Endothelial cell of umbilical vein (primary cell): ENCODE data around the gene ROBO2. TPM values are rescaled to one million over a fixed set of nuclear protein-coding genes. Genes with fewer than 3 reads are reported as not detected.

ENCODE experiments used
- BruUV-seq: library from RNA; stranded (reverse); fragments of 400-500 nt; replicated peaks from 2 replicates; lab custom pipeline; 2021; lab: Mats Ljungman, UMichigan
- CTCF ChIA-PET: fragments of 300-600, 350-600 bp; sonication (Branson Sonifier 250); formaldehyde crosslinking; loops from one replicate; lab custom pipeline; 2021; ENCODE audit warnings: antibody characterized with exemption, inconsistent platforms; lab: Charles Lee
- POLR2A ChIA-PET: fragments of 300-600, 350-600 bp; sonication (Branson Sonifier 250); formaldehyde crosslinking; loops from one replicate; lab custom pipeline; 2021; ENCODE audit warnings: antibody characterized with exemption, inconsistent platforms; lab: Charles Lee
- DNase-seq: peaks from one replicate; pipeline ENCODE4 v3.0.0-alpha.2; 2011; ENCODE audit warnings: low read depth, low spot score
- FAIRE-seq: peaks from 2 replicates; lab custom pipeline; 2011; peaks lifted over from hg19 to GRCh38; lab: Jason Lieb, UNC
- H2AFZ ChIP-seq: 2 replicates; pipeline ENCODE4 v1.6.0; 2012; ENCODE audit warnings: low read depth, low read length, control low read depth, inconsistent platforms
- H3K27ac ChIP-seq: 2 replicates; pipeline ENCODE4 v1.5.1; 2011; ENCODE audit warnings: low read depth, mild to moderate bottlenecking, control low read depth, low read length, moderate library complexity; ENCODE audit not compliant: insufficient read depth
- H3K27me3 ChIP-seq, 2 experiments: 2 replicates each; pipeline versions ENCODE4 v1.6.0 to v1.6.1; 2011; ENCODE audit warnings: low read length in 2 of 2, mixed read lengths in 1 of 2; ENCODE audit not compliant: control insufficient read depth in 2 of 2, insufficient read depth in 2 of 2
- H3K36me3 ChIP-seq, 2 experiments: 2 replicates in 1 of 2; 3 replicates in 1 of 2; pipeline ENCODE4 v1.5.1; 2011; ENCODE audit warnings: low read length in 2 of 2, mild to moderate bottlenecking in 1 of 2, moderate library complexity in 1 of 2; ENCODE audit not compliant: control insufficient read depth in 2 of 2, insufficient read depth in 2 of 2; ENCODE audit errors: extremely low read depth in 1 of 2
- H3K4me1 ChIP-seq: 3 replicates; pipeline ENCODE4 v1.5.1; 2011; ENCODE audit warnings: mild to moderate bottlenecking, low read length; ENCODE audit not compliant: control insufficient read depth, insufficient read depth; ENCODE audit errors: extremely low read depth
- H3K4me2 ChIP-seq: 2 replicates; pipeline ENCODE4 v1.6.1; 2011; ENCODE audit warnings: low read length, control low read depth, mixed read lengths; ENCODE audit not compliant: insufficient read depth
- H3K4me3 ChIP-seq, 3 experiments: fragments of 200-600 bp in 1 of 3; sonication (generic), shearing (Covaris generic) in 1 of 3; replicated peaks in 1 of 3; 2 replicates each; pipeline ENCODE4 v1.5.1; 2011 to 2016; ENCODE audit warnings: control low read depth in 3 of 3, low read length in 3 of 3, mild to moderate bottlenecking in 2 of 3, inconsistent platforms in 1 of 3, low read depth in 1 of 3, moderate library complexity in 1 of 3; ENCODE audit not compliant: insufficient read depth in 1 of 3
- H3K79me2 ChIP-seq: 2 replicates; pipeline ENCODE4 v1.6.0; 2012; ENCODE audit warnings: low read length, inconsistent platforms; ENCODE audit not compliant: control insufficient read depth, insufficient read depth
- H3K9ac ChIP-seq: replicated peaks from 2 replicates; pipeline ENCODE3; 2011; ENCODE audit warnings: low read length, control low read depth; ENCODE audit not compliant: insufficient read depth; ENCODE audit errors: extremely low read depth
- H3K9me1 ChIP-seq: replicated peaks from 3 replicates; pipeline ENCODE4 v1.6.0; 2011; ENCODE audit warnings: mild to moderate bottlenecking, low read length; ENCODE audit not compliant: control insufficient read depth, insufficient read depth; ENCODE audit errors: extremely low read depth
- H3K9me3 ChIP-seq: replicated peaks from 2 replicates; pipeline ENCODE4 v1.5.1; 2012; ENCODE audit warnings: low read length, inconsistent platforms; ENCODE audit not compliant: control insufficient read depth, insufficient read depth
- H4K20me1 ChIP-seq: replicated peaks from 2 replicates; pipeline ENCODE3; 2011; ENCODE audit warnings: mild to moderate bottlenecking, low read length; ENCODE audit not compliant: control insufficient read depth, insufficient read depth; ENCODE audit errors: extremely low read depth
- EZH2 ChIP-seq: IDR thresholded peaks from 2 replicates; pipeline ENCODE4 v1.6.1; 2012; ENCODE audit warnings: borderline replicate concordance, low read depth, mild to moderate bottlenecking, moderate library complexity, low read length, inconsistent platforms; ENCODE audit not compliant: severe bottlenecking
- FOS ChIP-seq: IDR thresholded peaks from 2 replicates; pipeline ENCODE4 v1.6.1; 2011; ENCODE audit warnings: mild to moderate bottlenecking, low read length, moderate library complexity, borderline replicate concordance; ENCODE audit not compliant: insufficient read depth
- GATA2 ChIP-seq: IDR thresholded peaks from 2 replicates; pipeline ENCODE4 v1.7.0; 2011; ENCODE audit warnings: low read depth, mild to moderate bottlenecking, moderate library complexity, mixed read lengths, low read length; ENCODE audit not compliant: insufficient read length, insufficient read depth
- JUN ChIP-seq: IDR thresholded peaks from 2 replicates; pipeline ENCODE4 v1.6.1; 2011; ENCODE audit warnings: borderline replicate concordance, low read depth; ENCODE audit not compliant: insufficient read length, insufficient read depth
- MYC ChIP-seq: IDR thresholded peaks from one replicate; pipeline ENCODE4 v1.6.1; 2011; ENCODE audit warnings: mild to moderate bottlenecking, low read depth, low read length
- POLR2A ChIP-seq: IDR thresholded peaks from 2 replicates; pipeline ENCODE4 v1.6.1; 2012; ENCODE audit warnings: low read depth, mild to moderate bottlenecking, control low read depth, low read length
- POLR2AphosphoS5 ChIP-seq: IDR thresholded peaks from 2 replicates; pipeline ENCODE4 v1.6.1; 2012; ENCODE audit warnings: low read depth, mild to moderate bottlenecking, control low read depth, low read length, moderate library complexity; ENCODE audit not compliant: insufficient read depth
- dilution Hi-C: fragments of 300-500 bp; cut with MboI; formaldehyde crosslinking; loops from one replicate; pipeline ENCODE4 v1.15.0; 2019; ENCODE audit warnings: low sequenced_read_pairs; ENCODE audit not compliant: extremely low pct_ligation_motif_present
- intact Hi-C: fragments of 100-400 bp; cut with micrococcal nuclease; formaldehyde crosslinking; loops from one replicate; pipeline ENCODE4 v1.10.0; 2022
- polyA plus RNA-seq, 4 experiments: library from polyadenylated mRNA; depleted of rRNA in 3 of 4; stranded (reverse) in 3 of 4; unstranded in 1 of 4; fragments of >200 nt; gene quantifications; 2 replicates each; pipeline versions ENCODE4 v1.2.1 to v1.2.3, GENCODE V29; 2011 to 2012; ENCODE audit warnings: missing spikeins in 1 of 4
- total RNA-seq: library from RNA; stranded (reverse); gene quantifications from 2 replicates; pipeline ENCODE4 v1.2.3, GENCODE V29; 2021
- TF ChIP-seq, protein P1 (sequence below), 2 donors: IDR thresholded peaks; 1 replicate in 1 of 2; 2 replicates in 1 of 2; pipeline ENCODE4 v1.5.1; 2011; ENCODE audit warnings: low read length in 2 of 2, mild to moderate bottlenecking in 2 of 2, moderate library complexity in 2 of 2, control low read depth in 1 of 2, inconsistent platforms in 1 of 2, low read depth in 1 of 2; ENCODE audit not compliant: insufficient read depth in 1 of 2; ENCODE audit errors: extremely low read depth in 1 of 2
- TF ChIP-seq, protein P2 (sequence below): IDR thresholded peaks from 2 replicates; pipeline ENCODE4 v1.6.1; 2011; ENCODE audit not compliant: insufficient read depth, insufficient read length

Gene ROBO2
- total and polyA plus RNA-seq, 2 donors (not counting 3 experiments of a cell fraction or from before 2014, with no cell fraction given), result not detected

DNA sequence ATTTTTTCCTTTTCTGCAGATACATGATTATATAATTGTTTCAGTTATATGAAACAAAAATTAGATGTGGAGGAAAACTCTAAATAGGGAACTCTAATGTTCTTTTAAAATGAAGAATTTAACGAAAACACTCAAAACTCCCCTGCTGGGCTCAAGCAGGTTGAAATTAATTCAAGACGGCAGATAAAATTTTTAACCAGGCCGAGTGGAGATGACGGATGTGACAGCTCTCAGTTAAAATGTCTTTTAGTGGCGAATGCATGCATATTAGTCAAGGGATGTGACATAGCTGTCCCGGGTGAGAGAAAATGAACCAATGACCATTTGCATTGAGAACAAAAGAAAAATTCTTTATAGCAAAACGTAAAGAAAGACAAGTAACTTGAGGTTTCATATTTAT lies 110.1 kb downstream of the ROBO2 start:
- Histone ChIP-seq H3K27me3 (no peaks in the 10 kb centered on the region), H4K20me1 (no peaks in the 10 kb centered on the region), H3K4me1 (no peaks in the 10 kb centered on the region), H3K4me3 (no peak overlapping the region), H3K79me2 (no peaks in the 10 kb centered on the region), H3K9me3 (no peaks in the 10 kb centered on the region), H2AFZ (no peak overlapping the region), H3K36me3 (no peaks in the 10 kb centered on the region), H3K9me1 (no peaks in the 10 kb centered on the region), H3K9ac (no peak overlapping the region), H3K27ac (no peak overlapping the region), H3K4me2 (no peak overlapping the region)
- ChIA-PET CTCF (no interaction called here), POLR2A (no interaction called here)
- FAIRE-seq (no peak), DNase-seq (no peak)
- dilution Hi-C loops (no loop called here), intact Hi-C loops (no loop called here)
- TF ChIP-seq GATA2 (no peak), JUN (no peak), POLR2AphosphoS5 (no peak), MYC (no peak), POLR2A (no peak), FOS (no peak), EZH2 (no peak)
- TF ChIP-seq, protein P1, sequence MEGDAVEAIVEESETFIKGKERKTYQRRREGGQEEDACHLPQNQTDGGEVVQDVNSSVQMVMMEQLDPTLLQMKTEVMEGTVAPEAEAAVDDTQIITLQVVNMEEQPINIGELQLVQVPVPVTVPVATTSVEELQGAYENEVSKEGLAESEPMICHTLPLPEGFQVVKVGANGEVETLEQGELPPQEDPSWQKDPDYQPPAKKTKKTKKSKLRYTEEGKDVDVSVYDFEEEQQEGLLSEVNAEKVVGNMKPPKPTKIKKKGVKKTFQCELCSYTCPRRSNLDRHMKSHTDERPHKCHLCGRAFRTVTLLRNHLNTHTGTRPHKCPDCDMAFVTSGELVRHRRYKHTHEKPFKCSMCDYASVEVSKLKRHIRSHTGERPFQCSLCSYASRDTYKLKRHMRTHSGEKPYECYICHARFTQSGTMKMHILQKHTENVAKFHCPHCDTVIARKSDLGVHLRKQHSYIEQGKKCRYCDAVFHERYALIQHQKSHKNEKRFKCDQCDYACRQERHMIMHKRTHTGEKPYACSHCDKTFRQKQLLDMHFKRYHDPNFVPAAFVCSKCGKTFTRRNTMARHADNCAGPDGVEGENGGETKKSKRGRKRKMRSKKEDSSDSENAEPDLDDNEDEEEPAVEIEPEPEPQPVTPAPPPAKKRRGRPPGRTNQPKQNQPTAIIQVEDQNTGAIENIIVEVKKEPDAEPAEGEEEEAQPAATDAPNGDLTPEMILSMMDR (IDR thresholded peaks at IDR 0.05; ENCODE audit: extremely low read depth in 1 of 2, insufficient read depth in 1 of 2, low read depth in 1 of 2, low read length in 2 of 2), result no peak
- TF ChIP-seq, protein P2, sequence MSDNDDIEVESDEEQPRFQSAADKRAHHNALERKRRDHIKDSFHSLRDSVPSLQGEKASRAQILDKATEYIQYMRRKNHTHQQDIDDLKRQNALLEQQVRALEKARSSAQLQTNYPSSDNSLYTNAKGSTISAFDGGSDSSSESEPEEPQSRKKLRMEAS, result no peak
- no TSS peak for BruUV-seq
